GM21447 (cell line): Measurements from ENCODE around the gene NGFR.

Experiments
- ATAC-seq: cut with Tn5 transposase; IDR thresholded peaks from one replicate; pipeline ENCODE4 v1.9.1; 2021; ENCODE audit not compliant: unreplicated experiment

Gene NGFR

GRCh38 chr17:49557312-49558024 lies 62.4 kb downstream of the NGFR start:
- ATAC-seq: no peak
